Right hindlimb (tissue), 1 donor: ENCODE results near the gene MMP1.

Experiments
- DNase-seq: peaks from one replicate; pipeline ENCODE4 v3.0.0-alpha.2; 2018

Gene MMP1

GRCh38 chr11:102798012-102798746, at the start of gene MMP1:
Gene MMP1, minus strand, starts transcription at chr11:102798160. Its CDS starts 68 bp downstream, at chr11:102798092.
- DNase-seq = no peak

GRCh38 chr11:102846292-102846691, 48.3 kb upstream of the MMP1 start:
- DNase-seq = no peak

- no peak for DNase-seq
Observed at GRCh38 chr11:102843489-102843888, 45.5 kb upstream of the MMP1 start, which contains the start of gene MMP3. Gene MMP3, minus strand, starts transcription at chr11:102843609. Its CDS starts 63 bp downstream, at chr11:102843546.

GRCh38 chr11:102842930-102843329, 45.0 kb upstream of the MMP1 start:
- no peak for DNase-seq

- DNase-seq = no peak
Observed at GRCh38 chr11:102840018-102840417, 42.1 kb upstream of the MMP1 start.

- no peak for DNase-seq
Observed at GRCh38 chr11:102837646-102838045, 39.7 kb upstream of the MMP1 start.

- no peak for DNase-seq
Observed at GRCh38 chr11:102837156-102837555, 39.2 kb upstream of the MMP1 start.

GRCh38 chr11:102836290-102836875, 38.4 kb upstream of the MMP1 start:
- DNase-seq = no peak

- no peak for DNase-seq
Observed at GRCh38 chr11:102833731-102834130, 35.8 kb upstream of the MMP1 start.

GRCh38 chr11:102832612-102833011, 34.7 kb upstream of the MMP1 start:
- DNase-seq = no peak

- DNase-seq = peak; percentile 78
Observed at GRCh38 chr11:102831489-102832440, 33.8 kb upstream of the MMP1 start.

GRCh38 chr11:102831128-102831488, 33.1 kb upstream of the MMP1 start:
- no peak for DNase-seq

- no peak for DNase-seq
Observed at GRCh38 chr11:102830001-102830727, 32.2 kb upstream of the MMP1 start.

GRCh38 chr11:102829316-102830000, 31.5 kb upstream of the MMP1 start:
- no peak for DNase-seq

- DNase-seq = no peak
Observed at GRCh38 chr11:102824556-102824955, 26.6 kb upstream of the MMP1 start.

- DNase-seq = no peak
Observed at GRCh38 chr11:102819491-102819890, 21.5 kb upstream of the MMP1 start.

GRCh38 chr11:102813484-102813883, 15.5 kb upstream of the MMP1 start:
- no peak for DNase-seq

- DNase-seq = no peak
Observed at GRCh38 chr11:102812188-102812587, 14.2 kb upstream of the MMP1 start.

GRCh38 chr11:102810950-102811660, 13.1 kb upstream of the MMP1 start:
- DNase-seq = no peak

GRCh38 chr11:102809971-102810370, 12.0 kb upstream of the MMP1 start:
- no peak for DNase-seq

GRCh38 chr11:102807921-102808320, 10.0 kb upstream of the MMP1 start:
- no peak for DNase-seq
